IMR-90 (cell line): ENCODE data around the gene YLPM1. TPM values are rescaled to one million over a fixed set of nuclear protein-coding genes. Genes with fewer than 3 reads are reported as not detected.

Source experiments
- ATAC-seq: fragments of 200-7000 bp; cut with Tn5 transposase; 2 replicates; pipeline ENCODE4 v1.9.1; 2020; ENCODE audit warnings: low read depth, mild to moderate bottlenecking, moderate library complexity
- BruUV-seq: library from RNA; stranded (reverse); fragments of 400-500 nt; replicated peaks from 2 replicates; lab custom pipeline; 2021; lab: Mats Ljungman, UMichigan
- CTCF ChIA-PET: fragments of 300-600 bp; formaldehyde crosslinking; extraction: SDS; loops from one replicate; lab custom pipeline; 2021; ENCODE audit warnings: antibody characterized with exemption; lab: Yijun Ruan, JAX
- POLR2A ChIA-PET: fragments of 300-600 bp; sonication (Branson Sonifier 250); formaldehyde crosslinking; loops from one replicate; lab custom pipeline; 2022; ENCODE audit warnings: antibody characterized with exemption; ENCODE audit not compliant: unreplicated experiment; lab: Charles Lee
- DNase-seq: peaks from one replicate; pipeline ENCODE4 v3.0.0; 2013
- H2AFZ ChIP-seq: replicated peaks from 2 replicates; pipeline ENCODE3; 2013; ENCODE audit warnings: low read length, mild to moderate bottlenecking; ENCODE audit not compliant: poor library complexity
- H2AK5ac ChIP-seq: 2 replicates; pipeline ENCODE4 v1.6.1; 2013; ENCODE audit warnings: low read depth, low read length, inconsistent platforms
- H2AK9ac ChIP-seq: replicated peaks from 2 replicates; pipeline ENCODE3; 2013; ENCODE audit warnings: mild to moderate bottlenecking, low read depth, low read length, moderate library complexity; ENCODE audit not compliant: poor library complexity
- H2BK120ac ChIP-seq: 2 replicates; pipeline ENCODE4 v1.6.1; 2013; ENCODE audit warnings: low read depth, low read length, inconsistent platforms
- H2BK15ac ChIP-seq: 3 replicates; pipeline ENCODE4 v1.6.1; 2013; ENCODE audit warnings: low read depth, low read length, inconsistent platforms
- H2BK20ac ChIP-seq: 2 replicates; pipeline ENCODE4 v1.6.1; 2013; ENCODE audit warnings: low read depth, mild to moderate bottlenecking, inconsistent platforms, low read length, moderate library complexity
- H2BK5ac ChIP-seq: 2 replicates; pipeline ENCODE4 v1.6.1; 2013; ENCODE audit warnings: mild to moderate bottlenecking, low read depth, low read length, inconsistent platforms; ENCODE audit not compliant: poor library complexity, severe bottlenecking
- H3K14ac ChIP-seq: replicated peaks from 2 replicates; pipeline ENCODE4 v1.6.1; 2013; ENCODE audit warnings: low read depth, low read length, inconsistent platforms
- H3K18ac ChIP-seq: 2 replicates; pipeline ENCODE4 v1.6.1; 2013; ENCODE audit warnings: low read depth, low read length, control low read depth
- H3K23ac ChIP-seq: 2 replicates; pipeline ENCODE4 v1.6.1; 2013; ENCODE audit warnings: low read depth, low read length, inconsistent platforms
- H3K27ac ChIP-seq: 2 replicates; pipeline ENCODE4 v1.5.1; 2013; ENCODE audit warnings: mild to moderate bottlenecking, control low read depth, low read length; ENCODE audit not compliant: insufficient read depth
- H3K27me3 ChIP-seq: 2 replicates; pipeline ENCODE4 v1.6.1; 2013; ENCODE audit warnings: low read length; ENCODE audit not compliant: control insufficient read depth, insufficient read depth
- H3K36me3 ChIP-seq: 2 replicates; pipeline ENCODE4 v1.6.1; 2013; ENCODE audit warnings: low read length, mixed read lengths; ENCODE audit not compliant: control insufficient read depth, insufficient read depth
- H3K4ac ChIP-seq: 2 replicates; pipeline ENCODE4 v1.6.1; 2013; ENCODE audit warnings: low read depth, low read length, inconsistent platforms
- H3K4me1 ChIP-seq: 2 replicates; pipeline ENCODE4 v1.6.1; 2013; ENCODE audit warnings: low read length, mixed read lengths; ENCODE audit not compliant: control insufficient read depth, insufficient read depth
- H3K4me2 ChIP-seq: 2 replicates; pipeline ENCODE4 v1.6.1; 2013; ENCODE audit warnings: low read depth, mild to moderate bottlenecking, control low read depth, low read length, moderate library complexity
- H3K4me3 ChIP-seq: 2 replicates; pipeline ENCODE4 v1.5.1; 2013; ENCODE audit warnings: low read depth, mild to moderate bottlenecking, control low read depth, low read length, moderate library complexity; ENCODE audit not compliant: insufficient read depth
- H3K56ac ChIP-seq: 2 replicates; pipeline ENCODE4 v1.6.1; 2013; ENCODE audit warnings: low read length, inconsistent platforms; ENCODE audit not compliant: insufficient read depth; ENCODE audit errors: extremely low read depth
- H3K79me1 ChIP-seq, 2 experiments: 2 replicates each; pipeline ENCODE4 v1.6.1; 2013; ENCODE audit warnings: low read length in 2 of 2, inconsistent platforms in 1 of 2, low read depth in 1 of 2
- H3K9ac ChIP-seq: 2 replicates; pipeline ENCODE4 v1.6.1; 2013; ENCODE audit warnings: low read depth, low read length, control low read depth
- H3K9me1 ChIP-seq: 2 replicates; pipeline ENCODE4 v1.6.1; 2013; ENCODE audit warnings: low read length, inconsistent platforms; ENCODE audit not compliant: insufficient read depth
- H3K9me3 ChIP-seq: 2 replicates; pipeline ENCODE4 v1.6.1; 2013; ENCODE audit warnings: low read length; ENCODE audit not compliant: control insufficient read depth, insufficient read depth
- H4K20me1 ChIP-seq: 2 replicates; pipeline ENCODE4 v1.6.1; 2013; ENCODE audit warnings: low read length, inconsistent platforms; ENCODE audit not compliant: insufficient read depth
- H4K5ac ChIP-seq: 2 replicates; pipeline ENCODE4 v1.6.1; 2013; ENCODE audit warnings: mild to moderate bottlenecking, low read depth, low read length, control low read depth
- H4K8ac ChIP-seq, 2 experiments: 2 replicates each; pipeline ENCODE4 v1.6.1; 2013; ENCODE audit warnings: low read depth in 2 of 2, low read length in 2 of 2, control low read depth in 1 of 2, inconsistent platforms in 1 of 2
- H4K91ac ChIP-seq: 2 replicates; pipeline ENCODE4 v1.6.1; 2013; ENCODE audit warnings: low read depth, low read length, inconsistent platforms; ENCODE audit not compliant: insufficient read depth
- BHLHE40 ChIP-seq: fragments of 150-350 bp; IDR thresholded peaks from 2 replicates; pipeline ENCODE4 v1.6.1; 2016; ENCODE audit warnings: mild to moderate bottlenecking, low read depth, low read length
- CEBPB ChIP-seq: IDR thresholded peaks from 2 replicates; pipeline ENCODE4 v1.6.1; 2012; ENCODE audit warnings: low read depth, low read length, improper control_type of control experiment
- CHD1 ChIP-seq: IDR thresholded peaks from 2 replicates; pipeline ENCODE4 v1.6.1; 2012; ENCODE audit warnings: low read depth, low read length, improper control_type of control experiment
- CTCF ChIP-seq: conservative IDR thresholded peaks from 2 replicates; pipeline ENCODE4 v1.5.1; 2012; ENCODE audit warnings: mild to moderate bottlenecking, low read depth, low read length, improper control_type of control experiment
- FOS ChIP-seq: fragments of 150-350 bp; IDR thresholded peaks from 2 replicates; pipeline ENCODE4 v1.6.1; 2016; ENCODE audit warnings: low read depth, low read length
- MAFK ChIP-seq: IDR thresholded peaks from 2 replicates; pipeline ENCODE4 v1.6.1; 2012; ENCODE audit warnings: low read depth, low read length, improper control_type of control experiment
- MAZ ChIP-seq: IDR thresholded peaks from 2 replicates; pipeline ENCODE4 v1.6.1; 2012; ENCODE audit warnings: low read depth, mild to moderate bottlenecking, low read length, improper control_type of control experiment, moderate library complexity, borderline replicate concordance
- MXI1 ChIP-seq: IDR thresholded peaks from 2 replicates; pipeline ENCODE4 v1.6.1; 2012; ENCODE audit warnings: low read depth, mild to moderate bottlenecking, low read length, moderate library complexity, borderline replicate concordance
- NFE2L2 ChIP-seq: fragments of 150-350 bp; IDR thresholded peaks from 2 replicates; pipeline ENCODE4 v1.6.1; 2016; ENCODE audit warnings: low read depth, mild to moderate bottlenecking, low read length
- POLR2A ChIP-seq: IDR thresholded peaks from 2 replicates; pipeline ENCODE4 v1.6.1; 2012; ENCODE audit warnings: mild to moderate bottlenecking, low read depth, low read length
- RAD21 ChIP-seq: IDR thresholded peaks from 2 replicates; pipeline ENCODE4 v1.6.1; 2012; ENCODE audit warnings: low read length, improper control_type of control experiment
- RCOR1 ChIP-seq: IDR thresholded peaks from 2 replicates; pipeline ENCODE4 v1.6.1; 2012; ENCODE audit warnings: mild to moderate bottlenecking, low read length, improper control_type of control experiment; ENCODE audit not compliant: insufficient replicate concordance
- RFX5 ChIP-seq: IDR thresholded peaks from 2 replicates; pipeline ENCODE4 v1.8.0; 2012; ENCODE audit warnings: low read depth, mild to moderate bottlenecking, low read length, moderate library complexity
- SMC3 ChIP-seq: fragments of 150-350 bp; IDR thresholded peaks from 2 replicates; pipeline ENCODE4 v1.6.1; 2016; ENCODE audit warnings: low read depth, mild to moderate bottlenecking, antibody characterized with exemption, low read length, moderate library complexity
- WGBS, 2 experiments: methylation state at CpG; one replicate each; pipeline versions ENCODE4 v1.1.5 to v1.1.7; 2013; ENCODE audit warnings: missing lambda C conversion rate in 2 of 2; ENCODE audit not compliant: insufficient read length in 1 of 2; ENCODE audit errors: extremely low coverage in 2 of 2; 5-methylcytosine and 5-hydroxymethylcytosine counted together
- dilution Hi-C: fragments of 300-500 bp; cut with HindIII; formaldehyde crosslinking; loops from one replicate; pipeline ENCODE4 v1.14.3; 2018; ENCODE audit warnings: low sequenced_read_pairs; ENCODE audit not compliant: unreplicated experiment
- in situ Hi-C: fragments of 300-500 bp; cut with MboI; formaldehyde crosslinking; loops from 3 replicates; pipeline ENCODE4 v1.14.3; 2019; ENCODE audit warnings: low sequenced_read_pairs, inconsistent platforms, mixed read lengths
- intact Hi-C: fragments of 100-400 bp; cut with micrococcal nuclease; formaldehyde crosslinking; loops from 2 replicates; pipeline ENCODE4 v1.10.0; 2022
- polyA plus RNA-seq, 3 experiments: library from polyadenylated mRNA; depleted of rRNA; stranded (reverse); fragments of >200 nt; gene quantifications; 2 replicates each; pipeline ENCODE4 v1.2.3, GENCODE V29; 2012; ENCODE audit warnings: low replicate concordance in 1 of 3
- total RNA-seq: library from RNA; depleted of rRNA; stranded (reverse); fragments of >200 nt; gene quantifications from 2 replicates; pipeline ENCODE4 v1.2.3, GENCODE V29; 2012
- TF ChIP-seq, protein P1 (sequence below): fragments of 150-350 bp; IDR thresholded peaks from 2 replicates; pipeline ENCODE4 v1.6.1; 2016; ENCODE audit warnings: low read depth, mild to moderate bottlenecking, low read length, moderate library complexity, borderline replicate concordance
- TF ChIP-seq, protein P2 (sequence below): fragments of 150-350 bp; IDR thresholded peaks from 2 replicates; pipeline ENCODE4 v1.6.1; 2017; ENCODE audit warnings: mild to moderate bottlenecking, antibody characterized with exemption, low read length, low read depth

YLPM1 gene
- total and polyA plus RNA-seq, 2 of the 4 experiments (the other 2 are of a cell fraction) = 8.2 to 19.7 TPM

DNA sequence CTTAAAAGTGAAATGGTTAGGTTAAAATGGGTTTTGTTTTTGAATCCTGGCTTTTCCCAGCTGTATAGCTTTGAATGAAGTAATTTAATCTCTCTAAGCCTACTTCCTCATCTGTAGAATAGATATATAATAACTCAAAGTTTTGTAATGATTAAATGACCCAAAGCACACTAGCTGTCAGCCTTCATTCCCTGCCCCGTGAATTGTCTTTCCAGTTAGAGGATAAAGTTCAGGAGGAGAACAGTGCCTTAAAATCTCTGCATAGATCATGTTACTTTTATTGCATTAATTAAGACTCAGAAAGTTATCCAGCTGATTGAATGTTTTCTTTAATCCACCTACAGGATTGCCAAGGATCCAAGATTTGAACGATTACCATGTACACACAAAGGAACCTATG lies 30.7 kb upstream of the YLPM1 start:
- Histone ChIP-seq H3K56ac (no peak overlapping the region), H3K27ac (no peak overlapping the region), H3K79me1 (peaks cover 4 to 12% of the 10 kb centered on the region in 2 experiments; a peak in 3 of 4 replicates), H3K23ac (no peak overlapping the region), H3K27me3 (no peaks in the 10 kb centered on the region), H2BK20ac (no peak overlapping the region), H4K5ac (no peak overlapping the region), H3K9me3 (no peaks in the 10 kb centered on the region), H3K9ac (no peak overlapping the region), H4K91ac (no peak overlapping the region), H3K18ac (no peak overlapping the region), H3K9me1 (0 out of 2 replicates have a peak, but pooled peaks cover 3% of the 10 kb centered on the region), H2AK5ac (no peak overlapping the region), H3K4me2 (no peak overlapping the region), H2BK120ac (no peak overlapping the region), H2BK15ac (no peak overlapping the region), H3K36me3 (peaks cover 13% of the 10 kb centered on the region), H2AFZ (no peak overlapping the region), H3K14ac (no peak overlapping the region), H3K4me3 (no peak overlapping the region), H3K4me1 (no peaks in the 10 kb centered on the region), H3K4ac (no peak overlapping the region), H2BK5ac (no peak overlapping the region), H4K20me1 (no peaks in the 10 kb centered on the region), H2AK9ac (no peak overlapping the region), H4K8ac (no peak overlapping the region)
- POLR2A ChIA-PET = no interaction called here
- dilution Hi-C loops = no loop called here
- WGBS, 2 experiments = no CpG with 5 or more reads among the region's 2 CpGs
- in situ Hi-C loops = no loop called here
- ATAC-seq (no peak), DNase-seq (no peak)
- no TSS peak for BruUV-seq
- TF ChIP-seq FOS (no peak), CTCF (no peak), NFE2L2 (no peak), RAD21 (no peak), MAZ (no peak), MXI1 (no peak), POLR2A (no peak), BHLHE40 (no peak), CHD1 (no peak), SMC3 (no peak), CEBPB (no peak), RFX5 (no peak), MAFK (no peak), RCOR1 (no peak)
- TF ChIP-seq, protein P1, sequence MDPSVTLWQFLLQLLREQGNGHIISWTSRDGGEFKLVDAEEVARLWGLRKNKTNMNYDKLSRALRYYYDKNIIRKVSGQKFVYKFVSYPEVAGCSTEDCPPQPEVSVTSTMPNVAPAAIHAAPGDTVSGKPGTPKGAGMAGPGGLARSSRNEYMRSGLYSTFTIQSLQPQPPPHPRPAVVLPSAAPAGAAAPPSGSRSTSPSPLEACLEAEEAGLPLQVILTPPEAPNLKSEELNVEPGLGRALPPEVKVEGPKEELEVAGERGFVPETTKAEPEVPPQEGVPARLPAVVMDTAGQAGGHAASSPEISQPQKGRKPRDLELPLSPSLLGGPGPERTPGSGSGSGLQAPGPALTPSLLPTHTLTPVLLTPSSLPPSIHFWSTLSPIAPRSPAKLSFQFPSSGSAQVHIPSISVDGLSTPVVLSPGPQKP = no peak
- TF ChIP-seq, protein P2, sequence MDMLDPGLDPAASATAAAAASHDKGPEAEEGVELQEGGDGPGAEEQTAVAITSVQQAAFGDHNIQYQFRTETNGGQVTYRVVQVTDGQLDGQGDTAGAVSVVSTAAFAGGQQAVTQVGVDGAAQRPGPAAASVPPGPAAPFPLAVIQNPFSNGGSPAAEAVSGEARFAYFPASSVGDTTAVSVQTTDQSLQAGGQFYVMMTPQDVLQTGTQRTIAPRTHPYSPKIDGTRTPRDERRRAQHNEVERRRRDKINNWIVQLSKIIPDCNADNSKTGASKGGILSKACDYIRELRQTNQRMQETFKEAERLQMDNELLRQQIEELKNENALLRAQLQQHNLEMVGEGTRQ = no peak
- CTCF ChIA-PET = no interaction called here
- intact Hi-C loops = no loop called here
